Body of pancreas (tissue), 4 donors: ENCODE results near the gene MFSD1. TPM values are rescaled to one million over a fixed set of nuclear protein-coding genes. Genes with fewer than 3 reads are reported as not detected.

Experiments
- ATAC-seq: fragments of 150-250 bp; one replicate; pipeline ENCODE4 v1.9.1; 2016
- DNase-seq, 4 donors: peaks; one replicate each; pipeline ENCODE4 v3.0.0-alpha.2; 2019
- H3K27ac ChIP-seq, 4 donors: fragments of 200-600 bp; sonication (generic); 1 replicate in 3 of 4; 2 replicates in 1 of 4; pipeline versions ENCODE4 v1.5.1 to v1.6.1; 2016 to 2019; ENCODE audit warnings: mild to moderate bottlenecking in 1 of 4, mixed read lengths in 1 of 4, moderate library complexity in 1 of 4
- H3K27me3 ChIP-seq, 2 donors: fragments of 200-600 bp; sonication (generic); one replicate each; pipeline ENCODE4 v1.6.0; 2016; ENCODE audit warnings: mild to moderate bottlenecking in 1 of 2
- H3K36me3 ChIP-seq, 2 donors: fragments of 200-600 bp; sonication (generic); replicated peaks in 1 of 2; 2 replicates each; pipeline ENCODE4 v1.5.1; 2016; ENCODE audit warnings: low read depth in 2 of 2; ENCODE audit not compliant: insufficient read depth in 1 of 2
- H3K4me1 ChIP-seq: fragments of 200-600 bp; sonication (generic); one replicate; pipeline ENCODE4 v1.6.0; 2016
- H3K4me3 ChIP-seq, 2 donors: fragments of 200-600 bp; sonication (generic); 1 replicate in 1 of 2; 2 replicates in 1 of 2; pipeline ENCODE4 v1.5.1; 2016 to 2019
- H3K9me3 ChIP-seq, 3 donors: fragments of 200-600 bp; sonication (generic); 1 replicate in 2 of 3; 2 replicates in 1 of 3; pipeline ENCODE4 v1.5.1; 2016
- POLR2A ChIP-seq, 3 donors: fragments of 450-650 bp; IDR thresholded peaks; one replicate each; pipeline ENCODE4 v1.6.1; 2016; ENCODE audit warnings: antibody characterized with exemption in 3 of 3, mild to moderate bottlenecking in 2 of 3
- WGBS, 2 donors: methylation state at CpG; one replicate each; pipeline ENCODE4 v1.1.5; 2017; 5-methylcytosine and 5-hydroxymethylcytosine counted together
- intact Hi-C: fragments of 100-400 bp; cut with DNase I; formaldehyde crosslinking; loops from one replicate; pipeline ENCODE4 v1.15.1; 2023
- total RNA-seq, 2 donors: library from RNA; depleted of rRNA; stranded (reverse); fragments of >200 nt; gene quantifications; one replicate each; pipeline ENCODE4 v1.1.0, GENCODE V29; 2016
- TF ChIP-seq, protein P1 (sequence below), 7 experiments: fragments of 450-650 bp in 4 of 7; fragments of 200-600 bp in 3 of 7; sonication (generic) in 3 of 7; IDR thresholded peaks; one replicate each; pipeline ENCODE4 v1.5.1; 2016 to 2019; ENCODE audit warnings: antibody characterized with exemption in 7 of 7

Gene MFSD1
- total RNA-seq, 2 donors from 2014 or later, result 33.3 to 54.2 TPM

DNA sequence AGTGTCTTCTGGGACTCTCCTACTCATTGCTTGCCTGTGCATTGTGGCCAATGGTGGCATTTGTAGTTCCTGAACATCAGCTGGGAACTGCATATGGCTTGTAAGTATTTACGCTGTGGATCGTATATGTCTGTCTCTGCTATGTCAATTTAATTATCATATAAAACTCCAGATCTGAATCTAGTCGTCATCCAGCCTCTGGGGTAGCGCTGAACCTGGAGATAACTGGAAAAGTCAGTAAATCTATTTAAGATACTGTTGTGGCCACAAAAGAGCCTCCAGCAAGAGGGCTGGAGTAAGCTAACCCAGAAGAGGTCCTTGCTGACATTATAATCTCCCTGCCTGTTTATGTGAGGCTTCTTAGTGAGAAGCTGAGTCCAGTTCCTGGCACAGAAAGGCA, 21.6 kb downstream of the MFSD1 start:
- 91 to 95% methylated on average over 4 of the region's 4 CpGs for WGBS, 2 donors
- ATAC-seq, result no peak
- peaks cover 11 to 25% of the 10 kb centered on the region in 2 donors for H3K36me3 ChIP-seq

DNA sequence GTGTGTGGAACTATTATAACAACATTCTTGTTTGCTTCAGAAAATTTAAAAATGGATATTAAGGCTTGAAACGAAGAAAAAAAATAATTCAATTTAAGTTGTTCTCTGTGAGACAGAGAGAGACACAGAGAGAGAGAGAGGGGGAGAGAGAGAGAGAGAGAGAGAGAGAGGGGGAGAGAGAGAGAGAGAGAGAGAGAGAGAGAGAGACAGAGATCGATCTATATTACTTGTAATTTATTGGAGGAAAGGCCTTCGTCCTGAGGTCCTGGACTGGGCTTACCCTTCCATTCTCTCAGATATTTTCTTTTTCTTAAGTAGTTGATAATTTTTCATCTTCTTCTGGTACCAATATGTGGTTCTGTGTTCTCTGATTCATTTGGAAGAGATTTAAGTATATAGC, 25.9 kb downstream of the MFSD1 start:
- H3K36me3 ChIP-seq, result peaks cover 13 to 22% of the 10 kb centered on the region in 2 donors
- intact Hi-C loops, result no loop called here
- no peaks in the 10 kb centered on the region for H3K27me3 ChIP-seq
- 77 to 94% methylated on average over 3 of the region's 3 CpGs for WGBS, 2 donors
- no peak overlapping the region for H3K4me3 ChIP-seq
- TF ChIP-seq, protein P1, sequence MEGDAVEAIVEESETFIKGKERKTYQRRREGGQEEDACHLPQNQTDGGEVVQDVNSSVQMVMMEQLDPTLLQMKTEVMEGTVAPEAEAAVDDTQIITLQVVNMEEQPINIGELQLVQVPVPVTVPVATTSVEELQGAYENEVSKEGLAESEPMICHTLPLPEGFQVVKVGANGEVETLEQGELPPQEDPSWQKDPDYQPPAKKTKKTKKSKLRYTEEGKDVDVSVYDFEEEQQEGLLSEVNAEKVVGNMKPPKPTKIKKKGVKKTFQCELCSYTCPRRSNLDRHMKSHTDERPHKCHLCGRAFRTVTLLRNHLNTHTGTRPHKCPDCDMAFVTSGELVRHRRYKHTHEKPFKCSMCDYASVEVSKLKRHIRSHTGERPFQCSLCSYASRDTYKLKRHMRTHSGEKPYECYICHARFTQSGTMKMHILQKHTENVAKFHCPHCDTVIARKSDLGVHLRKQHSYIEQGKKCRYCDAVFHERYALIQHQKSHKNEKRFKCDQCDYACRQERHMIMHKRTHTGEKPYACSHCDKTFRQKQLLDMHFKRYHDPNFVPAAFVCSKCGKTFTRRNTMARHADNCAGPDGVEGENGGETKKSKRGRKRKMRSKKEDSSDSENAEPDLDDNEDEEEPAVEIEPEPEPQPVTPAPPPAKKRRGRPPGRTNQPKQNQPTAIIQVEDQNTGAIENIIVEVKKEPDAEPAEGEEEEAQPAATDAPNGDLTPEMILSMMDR (IDR thresholded peaks at IDR 0.05), result no peak
- no peak for TF ChIP-seq POLR2A (IDR thresholded peaks at IDR 0.05)
- ATAC-seq (no peak), DNase-seq (no peak)
- no peaks in the 10 kb centered on the region for H3K9me3 ChIP-seq
- no peaks in the 10 kb centered on the region for H3K4me1 ChIP-seq
- no peak overlapping the region for H3K27ac ChIP-seq

More for the DNA sequence above, 21.6 kb downstream of the MFSD1 start:
- Histone ChIP-seq H3K27ac (no peak overlapping the region), H3K4me1 (no peaks in the 10 kb centered on the region), H3K4me3 (no peak overlapping the region), H3K27me3 (no peaks in the 10 kb centered on the region), H3K9me3 (no peaks in the 10 kb centered on the region)
- DNase-seq, result no peak
- no peak for TF ChIP-seq POLR2A (IDR thresholded peaks at IDR 0.05)
- TF ChIP-seq, protein P1 (IDR thresholded peaks at IDR 0.05), result no peak
- intact Hi-C loops, result no loop called here

DNA sequence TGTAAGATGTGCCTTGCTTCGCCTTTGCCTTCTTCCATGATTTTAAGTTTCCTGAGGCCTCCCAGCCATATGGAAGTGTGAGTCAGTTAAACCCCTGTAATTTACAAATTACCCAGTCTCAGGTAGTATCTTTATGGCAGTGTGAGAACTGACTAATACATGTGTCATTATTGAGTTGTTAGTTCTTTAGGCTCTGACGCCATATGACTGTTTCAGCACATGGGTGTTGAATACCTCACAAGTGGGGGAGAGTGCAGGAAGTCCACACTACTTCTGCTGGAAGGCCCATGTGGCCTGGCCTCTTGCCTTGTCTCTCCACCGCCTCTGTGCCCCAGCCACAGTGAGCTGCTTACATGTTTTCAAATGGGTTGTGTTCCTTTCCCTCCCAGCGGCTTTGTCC, 28.5 kb downstream of the MFSD1 start:
- no peak for ATAC-seq
- no peaks in the 10 kb centered on the region for H3K9me3 ChIP-seq
- no peaks in the 10 kb centered on the region for H3K27me3 ChIP-seq
- intact Hi-C loops, result no loop called here
- H3K27ac ChIP-seq, result no peak overlapping the region
- no peak for DNase-seq
- peaks cover 7 to 10% of the 10 kb centered on the region in 2 donors for H3K36me3 ChIP-seq
- TF ChIP-seq, protein P1 (IDR thresholded peaks at IDR 0.05), result no peak
- TF ChIP-seq POLR2A (IDR thresholded peaks at IDR 0.05), result no peak
- no peak overlapping the region for H3K4me3 ChIP-seq
- 95 to 97% methylated on average over 4 of the region's 4 CpGs for WGBS, 2 donors
- H3K4me1 ChIP-seq, result no peaks in the 10 kb centered on the region

GRCh38 chr3:158831861-158832260, 30.0 kb downstream of the MFSD1 start:
- Histone ChIP-seq H3K27ac (no peak overlapping the region), H3K4me3 (no peak overlapping the region), H3K36me3 (peaks cover 5 to 7% of the 10 kb centered on the region in 2 donors), H3K4me1 (no peaks in the 10 kb centered on the region), H3K27me3 (no peaks in the 10 kb centered on the region), H3K9me3 (no peaks in the 10 kb centered on the region)
- 53 to 94% methylated on average over 2 of the region's 2 CpGs for WGBS, 2 donors
- TF ChIP-seq, protein P1 (IDR thresholded peaks at IDR 0.05), result no peak
- no peak for TF ChIP-seq POLR2A (IDR thresholded peaks at IDR 0.05)
- DNase-seq, result no peak
- intact Hi-C loops, result no loop called here
- no peak for ATAC-seq

DNA sequence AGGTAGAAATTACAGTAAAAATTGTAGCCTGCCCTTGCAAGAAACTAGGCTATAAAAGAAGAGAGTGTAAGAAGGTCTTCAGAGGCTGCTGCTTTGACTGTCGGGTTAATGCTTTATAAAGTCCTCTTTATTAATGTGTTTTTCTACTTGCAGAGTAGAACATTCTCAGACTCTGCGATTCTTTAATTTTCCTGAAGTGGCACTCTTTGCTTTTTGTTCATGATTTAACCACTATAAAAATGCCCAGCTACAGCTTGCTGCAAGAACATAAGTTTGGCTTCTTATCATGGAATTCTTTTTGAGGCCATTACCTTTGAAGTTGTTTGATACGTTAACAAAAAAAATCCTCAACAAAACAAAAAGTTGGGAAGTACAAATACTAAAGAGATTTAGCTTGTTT, 33.8 kb downstream of the MFSD1 start:
- Histone ChIP-seq H3K27me3 (no peaks in the 10 kb centered on the region), H3K4me3 (no peak overlapping the region), H3K9me3 (no peaks in the 10 kb centered on the region), H3K4me1 (peaks cover 7% of the 10 kb centered on the region), H3K36me3 (no peaks in the 10 kb centered on the region), H3K27ac (no peak overlapping the region)
- WGBS, 2 donors, result 48 to 49% methylated on average over 3 of the region's 3 CpGs
- ATAC-seq (no peak), DNase-seq (no peak)
- TF ChIP-seq, protein P1 (IDR thresholded peaks at IDR 0.05), result no peak
- TF ChIP-seq POLR2A (IDR thresholded peaks at IDR 0.05), result no peak
- intact Hi-C loops, result no loop called here
